ENCODE data around the gene TKFC.

- TF ChIP-seq, protein P1, sequence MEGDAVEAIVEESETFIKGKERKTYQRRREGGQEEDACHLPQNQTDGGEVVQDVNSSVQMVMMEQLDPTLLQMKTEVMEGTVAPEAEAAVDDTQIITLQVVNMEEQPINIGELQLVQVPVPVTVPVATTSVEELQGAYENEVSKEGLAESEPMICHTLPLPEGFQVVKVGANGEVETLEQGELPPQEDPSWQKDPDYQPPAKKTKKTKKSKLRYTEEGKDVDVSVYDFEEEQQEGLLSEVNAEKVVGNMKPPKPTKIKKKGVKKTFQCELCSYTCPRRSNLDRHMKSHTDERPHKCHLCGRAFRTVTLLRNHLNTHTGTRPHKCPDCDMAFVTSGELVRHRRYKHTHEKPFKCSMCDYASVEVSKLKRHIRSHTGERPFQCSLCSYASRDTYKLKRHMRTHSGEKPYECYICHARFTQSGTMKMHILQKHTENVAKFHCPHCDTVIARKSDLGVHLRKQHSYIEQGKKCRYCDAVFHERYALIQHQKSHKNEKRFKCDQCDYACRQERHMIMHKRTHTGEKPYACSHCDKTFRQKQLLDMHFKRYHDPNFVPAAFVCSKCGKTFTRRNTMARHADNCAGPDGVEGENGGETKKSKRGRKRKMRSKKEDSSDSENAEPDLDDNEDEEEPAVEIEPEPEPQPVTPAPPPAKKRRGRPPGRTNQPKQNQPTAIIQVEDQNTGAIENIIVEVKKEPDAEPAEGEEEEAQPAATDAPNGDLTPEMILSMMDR (IDR thresholded peaks at IDR 0.05) = no peak
- TF ChIP-seq, protein P2, sequence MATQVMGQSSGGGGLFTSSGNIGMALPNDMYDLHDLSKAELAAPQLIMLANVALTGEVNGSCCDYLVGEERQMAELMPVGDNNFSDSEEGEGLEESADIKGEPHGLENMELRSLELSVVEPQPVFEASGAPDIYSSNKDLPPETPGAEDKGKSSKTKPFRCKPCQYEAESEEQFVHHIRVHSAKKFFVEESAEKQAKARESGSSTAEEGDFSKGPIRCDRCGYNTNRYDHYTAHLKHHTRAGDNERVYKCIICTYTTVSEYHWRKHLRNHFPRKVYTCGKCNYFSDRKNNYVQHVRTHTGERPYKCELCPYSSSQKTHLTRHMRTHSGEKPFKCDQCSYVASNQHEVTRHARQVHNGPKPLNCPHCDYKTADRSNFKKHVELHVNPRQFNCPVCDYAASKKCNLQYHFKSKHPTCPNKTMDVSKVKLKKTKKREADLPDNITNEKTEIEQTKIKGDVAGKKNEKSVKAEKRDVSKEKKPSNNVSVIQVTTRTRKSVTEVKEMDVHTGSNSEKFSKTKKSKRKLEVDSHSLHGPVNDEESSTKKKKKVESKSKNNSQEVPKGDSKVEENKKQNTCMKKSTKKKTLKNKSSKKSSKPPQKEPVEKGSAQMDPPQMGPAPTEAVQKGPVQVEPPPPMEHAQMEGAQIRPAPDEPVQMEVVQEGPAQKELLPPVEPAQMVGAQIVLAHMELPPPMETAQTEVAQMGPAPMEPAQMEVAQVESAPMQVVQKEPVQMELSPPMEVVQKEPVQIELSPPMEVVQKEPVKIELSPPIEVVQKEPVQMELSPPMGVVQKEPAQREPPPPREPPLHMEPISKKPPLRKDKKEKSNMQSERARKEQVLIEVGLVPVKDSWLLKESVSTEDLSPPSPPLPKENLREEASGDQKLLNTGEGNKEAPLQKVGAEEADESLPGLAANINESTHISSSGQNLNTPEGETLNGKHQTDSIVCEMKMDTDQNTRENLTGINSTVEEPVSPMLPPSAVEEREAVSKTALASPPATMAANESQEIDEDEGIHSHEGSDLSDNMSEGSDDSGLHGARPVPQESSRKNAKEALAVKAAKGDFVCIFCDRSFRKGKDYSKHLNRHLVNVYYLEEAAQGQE (IDR thresholded peaks at IDR 0.05; ENCODE audit: insufficient read depth in 1 of 2, low read depth in 2 of 2, low read length in 1 of 2) = no peak
- no peak for TF ChIP-seq POLR2AphosphoS5 (IDR thresholded peaks at IDR 0.05; ENCODE audit: low read depth, low read length)
- no peak for TF ChIP-seq SIN3A (IDR thresholded peaks at IDR 0.05; ENCODE audit: borderline replicate concordance, insufficient read depth, low read depth, low read length)
Observed at GRCh38 chr11:61358566-61358965, 25.5 kb downstream of the TKFC start.
